Stimulated activated CD8-positive, alpha-beta memory T cell treated with anti-CD3 and anti-CD28 coated beads, Interleukin-12 subunit alpha, Interleukin-12 subunit beta, amount 100 ng/mL, for 24 hours (primary cell): Measurements from ENCODE around the gene EGR1.
"Not testable (repeated sequence)": the region's sequence is repeated elsewhere in the genome, so short reads cannot be mapped to it uniquely, and the experiment has no call there.

Source experiments
- DNase-seq: peaks from one replicate; pipeline ENCODE4 v3.0.0-alpha.2; 2020; ENCODE audit errors: extremely low read depth

Gene EGR1

GRCh38 chr5:138507485-138507884 is 42.2 kb downstream of the EGR1 start:
- not testable (repeated sequence) for DNase-seq

DNA sequence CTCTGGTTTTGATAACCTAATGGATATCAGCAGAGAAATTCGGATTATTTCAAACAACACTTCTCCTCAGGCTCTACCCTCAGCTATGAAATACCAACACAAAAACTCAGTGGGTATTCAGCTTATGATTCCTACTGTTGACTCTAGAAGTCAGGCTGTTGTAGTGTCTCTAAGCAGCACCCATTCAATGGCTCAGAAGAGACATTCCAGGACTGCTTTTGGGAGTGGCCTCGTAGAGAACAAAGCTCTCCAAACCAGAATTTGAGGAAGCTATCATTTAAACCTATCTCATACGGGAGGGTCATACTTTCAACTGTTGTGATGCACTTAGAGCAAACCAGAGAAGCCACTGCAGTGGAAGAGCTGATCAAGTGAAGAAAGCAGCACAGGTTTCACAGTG is 43.7 kb downstream of the EGR1 start:
- DNase-seq = no peak

DNA sequence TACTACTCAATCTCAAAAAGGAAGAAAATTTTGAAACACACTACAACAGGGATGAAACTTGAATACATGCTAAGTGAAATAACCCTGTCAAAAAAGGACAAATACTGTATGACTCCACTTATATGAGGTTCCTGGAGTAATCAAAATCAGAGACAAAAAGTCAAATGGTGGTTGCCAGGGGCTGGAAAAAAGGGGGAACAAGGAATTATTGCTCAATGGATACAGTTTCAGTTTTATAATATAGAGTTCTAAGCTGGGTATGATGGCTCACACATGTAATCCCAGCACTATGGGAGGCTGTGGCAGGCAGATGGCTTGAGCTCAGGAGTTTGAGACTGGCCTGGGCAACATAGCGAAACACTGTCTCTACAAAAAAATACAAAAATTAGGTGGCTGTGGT is 48.7 kb downstream of the EGR1 start:
- DNase-seq = no peak

GRCh38 chr5:138515556-138516245 is 50.4 kb downstream of the EGR1 start:
- DNase-seq = no peak

GRCh38 chr5:138517437-138517836 is 52.2 kb downstream of the EGR1 start:
- no peak for DNase-seq
